GM12878 (cell line): ENCODE results near the gene HOXC9. TPM values are rescaled to one million over a fixed set of nuclear protein-coding genes. Genes with fewer than 3 reads are reported as not detected.

Source experiments
- ATAC-seq: fragments of 200-7000 bp; cut with Tn5 transposase; 3 replicates; pipeline ENCODE4 v1.9.1; 2020; ENCODE audit warnings: mild to moderate bottlenecking, moderate library complexity
- BruUV-seq: library from RNA; stranded (reverse); fragments of 400-500 nt; replicated peaks from 2 replicates; lab custom pipeline; 2021; lab: Mats Ljungman, UMichigan
- CTCF ChIA-PET: fragments of 300-600 bp; sonication (Branson Sonifier 250); formaldehyde crosslinking; extraction: SDS; loops from one replicate; lab custom pipeline; 2021; ENCODE audit warnings: inconsistent platforms; lab: Yijun Ruan, JAX
- POLR2A ChIA-PET: fragments of 350-600 bp; formaldehyde crosslinking; extraction: SDS; loops from one replicate; lab custom pipeline; 2021; ENCODE audit warnings: inconsistent platforms; lab: Charles Lee
- RAD21 ChIA-PET: fragments of 300-600 bp; sonication (Branson Sonifier 250); formaldehyde crosslinking; loops from one replicate; lab custom pipeline; 2023; ENCODE audit warnings: antibody characterized with exemption; ENCODE audit not compliant: unreplicated experiment; lab: Charles Lee
- SMC1A ChIA-PET: fragments of 300-600 bp; sonication (Branson Sonifier 250); formaldehyde crosslinking; loops from one replicate; lab custom pipeline; 2023; ENCODE audit not compliant: unreplicated experiment, uncharacterized antibody; lab: Charles Lee
- DNase-seq: peaks from one replicate; pipeline ENCODE4 v3.0.0-alpha.2; 2011; ENCODE audit warnings: low read depth, low spot score
- FAIRE-seq: peaks from 3 replicates; lab custom pipeline; 2011; peaks lifted over from hg19 to GRCh38; lab: Jason Lieb, UNC
- H2AFZ ChIP-seq: 2 replicates; pipeline ENCODE4 v1.6.0; 2011; ENCODE audit warnings: low read depth, low read length, control low read depth; ENCODE audit not compliant: control insufficient read depth
- H3K27ac ChIP-seq: 2 replicates; pipeline ENCODE4 v1.5.1; 2011; ENCODE audit warnings: control low read depth; ENCODE audit not compliant: control insufficient read depth, insufficient read depth
- H3K27me3 ChIP-seq, 2 experiments: replicated peaks in 1 of 2; 2 replicates each; pipeline versions ENCODE4 v1.6.0 to v1.6.1; 2011; ENCODE audit warnings: low read length in 1 of 2; ENCODE audit not compliant: control insufficient read depth in 2 of 2, insufficient read depth in 2 of 2
- H3K36me3 ChIP-seq, 2 experiments: 2 replicates each; pipeline ENCODE4 v1.5.1; 2011; ENCODE audit warnings: low read length in 1 of 2; ENCODE audit not compliant: control insufficient read depth in 2 of 2, insufficient read depth in 2 of 2
- H3K4me1 ChIP-seq: 2 replicates; pipeline ENCODE4 v1.6.1; 2011; ENCODE audit warnings: mild to moderate bottlenecking, low read length, moderate library complexity, mixed read lengths; ENCODE audit not compliant: control insufficient read depth, insufficient read depth
- H3K4me2 ChIP-seq: 2 replicates; pipeline ENCODE4 v1.6.0; 2011; ENCODE audit warnings: control low read depth; ENCODE audit not compliant: control insufficient read depth, insufficient read depth
- H3K4me3 ChIP-seq: fragments of 200-600 bp; sonication (generic); 2 replicates; pipeline ENCODE4 v1.5.1; 2016
- H3K79me2 ChIP-seq: 2 replicates; pipeline ENCODE4 v1.6.0; 2011; ENCODE audit warnings: low read length; ENCODE audit not compliant: control insufficient read depth, insufficient read depth
- H3K9ac ChIP-seq: 2 replicates; pipeline ENCODE4 v1.8.0; 2011; ENCODE audit warnings: low read length, control low read depth, mixed read lengths; ENCODE audit not compliant: control insufficient read depth, insufficient read depth
- H3K9me3 ChIP-seq: replicated peaks from 3 replicates; pipeline ENCODE4 v1.5.1; 2011; ENCODE audit warnings: mild to moderate bottlenecking, low read length; ENCODE audit not compliant: control insufficient read depth, insufficient read depth
- H4K20me1 ChIP-seq: 2 replicates; pipeline ENCODE4 v1.6.0; 2011; ENCODE audit not compliant: control insufficient read depth, insufficient read depth
- EZH2 ChIP-seq: IDR thresholded peaks from 2 replicates; pipeline ENCODE4 v1.6.1; 2012; ENCODE audit warnings: low read depth, mild to moderate bottlenecking, control low read depth, inconsistent platforms, low read length, borderline replicate concordance; ENCODE audit not compliant: control insufficient read depth
- MYC ChIP-seq: IDR thresholded peaks from 2 replicates; pipeline ENCODE4 v1.6.1; 2011; ENCODE audit warnings: mild to moderate bottlenecking, low read length, moderate library complexity, inconsistent platforms; ENCODE audit not compliant: insufficient read depth, insufficient replicate concordance, insufficient read length, severe bottlenecking
- SP1 ChIP-seq: IDR thresholded peaks from one replicate; pipeline ENCODE4 v1.6.1; 2011; ENCODE audit warnings: low read depth, low read length
- WGBS: methylation state at CpG from one replicate; pipeline ENCODE4 v1.1.6; 2016; ENCODE audit warnings: low lambda C conversion rate; ENCODE audit not compliant: insufficient replicate concordance, insufficient coverage; ENCODE audit errors: missing lambda C conversion rate; 5-methylcytosine and 5-hydroxymethylcytosine counted together
- in situ Hi-C: fragments of 300-500 bp; cut with MboI; formaldehyde crosslinking; loops from 9 replicates; pipeline ENCODE4 v1.14.3; 2018; ENCODE audit warnings: mixed read lengths
- intact Hi-C: fragments of 100-400 bp; cut with micrococcal nuclease; formaldehyde crosslinking; loops from one replicate; pipeline ENCODE4 v1.14.2; 2022; ENCODE audit not compliant: unreplicated experiment
- polyA plus RNA-seq, 11 experiments: library from polyadenylated mRNA; depleted of rRNA in 4 of 11; unstranded in 6 of 11; stranded (reverse) in 5 of 11; fragments of >200 nt; fragmentation: Nextera tagmentation in 4 of 11; fragmentation: Illumina TruSeq in 1 of 11; extraction: Ambion mirVana in 4 of 11; extraction: Trizol in 1 of 11; gene quantifications; 1 replicate in 1 of 11; 2 replicates in 10 of 11; pipeline versions ENCODE4 v1.2.1 to v1.2.3, GENCODE V29; 2011 to 2016; ENCODE audit warnings: inconsistent platforms in 2 of 11, missing spikeins in 2 of 11, low read depth in 1 of 11
- total RNA-seq, 4 experiments: library from RNA; depleted of rRNA in 3 of 4; stranded (reverse); fragments of >200 nt in 3 of 4; fragmentation: Illumina TruSeq in 1 of 4; extraction: Trizol in 1 of 4; gene quantifications; 2 replicates each; pipeline versions ENCODE4 v1.2.1 to v1.2.3, GENCODE V29; 2013 to 2021

HOXC9 gene
- total and polyA plus RNA-seq, 10 of the 15 experiments (the other 5 are each of a cell fraction or from before 2014, with no cell fraction given), result not detected

GRCh38 chr12:54045868-54046521 lies 46.0 kb downstream of the HOXC9 start:
- RAD21 ChIA-PET, result interaction anchor here (1.9 kb wide), 1 partner anchor 7 kb away, joined by 8 read pairs; the partner anchor contains the start of gene HOXC4
- H4K20me1 ChIP-seq, result no peaks in the 10 kb centered on the region
- FAIRE-seq, result no peak
- no peak overlapping the region for H3K4me2 ChIP-seq
- no peak overlapping the region for H3K4me3 ChIP-seq
- no peak for DNase-seq
- H3K27ac ChIP-seq, result no peak overlapping the region
- WGBS, result 72% methylated on average over 16 of the region's 16 CpGs
- no peak for TF ChIP-seq MYC
- TF ChIP-seq, all 136 proteins: peak for 0
- ChIA-PET SMC1A (interaction anchor here (0.7 to 1.9 kb wide), 2 partner anchors 8 to 93 kb away, joined by 3 to 5 read pairs; partner anchors contain the start of gene HOXC4), CTCF (interaction anchor here (1.0 to 4.5 kb wide), 5 partner anchors 7 to 155 kb away, joined by 3 to 16 read pairs (median 6); partner anchors contain the start of genes HOXC4 and HOXC5), POLR2A (no interaction called here)
- BruUV-seq, result no TSS peak
- Histone ChIP-seq H2AFZ (no peak overlapping the region), H3K36me3 (no peaks in the 10 kb centered on the region), H3K27me3 (peaks cover 5 to 6% of the 10 kb centered on the region in 2 experiments; a peak in 3 of 4 replicates), H3K9ac (no peak overlapping the region), H3K79me2 (no peaks in the 10 kb centered on the region), H3K4me1 (peaks cover 8% of the 10 kb centered on the region), H3K9me3 (no peaks in the 10 kb centered on the region)
- ATAC-seq, result no peak
- in situ Hi-C loops (no loop called here), intact Hi-C loops (no loop called here)

GRCh38 chr12:54046809-54047159 lies 46.8 kb downstream of the HOXC9 start:
- Histone ChIP-seq H3K27me3 (peaks cover 4 to 6% of the 10 kb centered on the region in 2 experiments; a peak in 3 of 4 replicates), H3K4me2 (no peak overlapping the region), H4K20me1 (no peaks in the 10 kb centered on the region), H3K79me2 (no peaks in the 10 kb centered on the region), H3K4me3 (no peak overlapping the region), H3K9ac (no peak overlapping the region), H3K27ac (no peak overlapping the region), H3K4me1 (peaks cover 16% of the 10 kb centered on the region)
- ChIA-PET SMC1A (no interaction called here), POLR2A (no interaction called here), CTCF (interaction anchor here (1.0 kb wide), 1 partner anchor 14 kb away, joined by 3 read pairs; no protein-coding TSS in a partner anchor), RAD21 (no interaction called here)
- no peak for FAIRE-seq
- 22% methylated on average over 23 of the region's 27 CpGs for WGBS
- no TSS peak for BruUV-seq
- intact Hi-C loops, result no loop called here
- TF ChIP-seq SP1, result no peak
- TF ChIP-seq EZH2, result 0 out of 2 replicates have a peak, but pooled peaks have one; percentile 15
- TF ChIP-seq, all 136 proteins: peak for 1
- Histone ChIP-seq H2AFZ (no peak overlapping the region), H3K9me3 (no peaks in the 10 kb centered on the region), H3K36me3 (no peaks in the 10 kb centered on the region)
- in situ Hi-C loops, result no loop called here
- DNase-seq (no peak), ATAC-seq (no peak)
